ENCODE measurements around the gene RAMACL. TPM values are rescaled to one million over a fixed set of nuclear protein-coding genes. Genes with fewer than 3 reads are reported as not detected.

RAMACL gene
- total RNA-seq, 1 experiment from 2014 or later = 0.77 TPM

DNA sequence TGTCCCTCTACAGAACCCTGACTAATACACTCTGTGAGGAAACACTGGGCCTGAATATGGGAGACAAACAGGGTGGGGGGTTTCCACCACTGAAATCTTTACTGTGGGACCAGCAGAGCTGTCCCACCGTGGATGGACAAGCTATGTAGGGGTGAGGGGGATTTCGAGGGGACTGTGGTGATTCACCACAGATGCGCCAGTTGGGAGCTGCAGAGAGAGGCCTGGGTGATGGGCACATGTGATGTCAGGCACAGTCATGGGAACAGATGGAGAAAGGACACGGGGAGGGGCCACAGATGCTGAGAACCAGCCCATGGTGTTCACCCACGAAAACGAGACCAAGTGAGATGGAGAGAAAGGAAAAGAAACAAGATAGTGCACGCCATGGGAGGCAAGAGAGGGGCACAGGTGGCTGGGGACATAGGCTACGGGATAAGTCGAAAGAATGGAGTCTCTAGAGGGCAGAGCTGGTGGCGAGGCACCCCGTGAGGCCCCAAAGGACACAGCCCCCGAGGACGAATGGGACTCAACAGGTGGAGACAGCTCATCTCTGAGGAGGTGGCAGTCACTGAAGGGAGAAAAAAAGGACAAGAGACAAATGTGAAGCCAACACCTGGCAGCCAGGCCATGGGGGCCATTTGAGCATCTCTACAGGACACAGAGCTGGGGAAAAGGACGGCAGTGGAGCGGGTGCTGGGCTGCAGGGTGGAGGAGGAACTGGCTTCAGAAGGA, 10.5 kb upstream of the RAMACL start:
- no peaks in the 10 kb centered on the region for H3K9me3 ChIP-seq (ENCODE audit: low read depth, low read length, poor library complexity, severe bottlenecking)
- no peak for DNase-seq (ENCODE audit: low spot score)
- no TSS peak for BruUV-seq (replicated peaks)
- H3K27ac ChIP-seq (ENCODE audit: low read depth, low read length, poor library complexity, severe bottlenecking) = no peak overlapping the region
- no peaks in the 10 kb centered on the region for H3K36me3 ChIP-seq (ENCODE audit: insufficient read depth, low read length, poor library complexity, severe bottlenecking)
- no peak overlapping the region for H3K4me3 ChIP-seq (ENCODE audit: low read depth, low read length, poor library complexity, severe bottlenecking)
- H3K27me3 ChIP-seq (replicated peaks; ENCODE audit: insufficient read depth, low read depth, low read length, poor library complexity) = no peaks in the 10 kb centered on the region
- no peak for TF ChIP-seq EZH2 (IDR thresholded peaks at IDR 0.05; ENCODE audit: borderline replicate concordance, low read depth, low read length, poor library complexity, severe bottlenecking)
- TF ChIP-seq, protein P1, sequence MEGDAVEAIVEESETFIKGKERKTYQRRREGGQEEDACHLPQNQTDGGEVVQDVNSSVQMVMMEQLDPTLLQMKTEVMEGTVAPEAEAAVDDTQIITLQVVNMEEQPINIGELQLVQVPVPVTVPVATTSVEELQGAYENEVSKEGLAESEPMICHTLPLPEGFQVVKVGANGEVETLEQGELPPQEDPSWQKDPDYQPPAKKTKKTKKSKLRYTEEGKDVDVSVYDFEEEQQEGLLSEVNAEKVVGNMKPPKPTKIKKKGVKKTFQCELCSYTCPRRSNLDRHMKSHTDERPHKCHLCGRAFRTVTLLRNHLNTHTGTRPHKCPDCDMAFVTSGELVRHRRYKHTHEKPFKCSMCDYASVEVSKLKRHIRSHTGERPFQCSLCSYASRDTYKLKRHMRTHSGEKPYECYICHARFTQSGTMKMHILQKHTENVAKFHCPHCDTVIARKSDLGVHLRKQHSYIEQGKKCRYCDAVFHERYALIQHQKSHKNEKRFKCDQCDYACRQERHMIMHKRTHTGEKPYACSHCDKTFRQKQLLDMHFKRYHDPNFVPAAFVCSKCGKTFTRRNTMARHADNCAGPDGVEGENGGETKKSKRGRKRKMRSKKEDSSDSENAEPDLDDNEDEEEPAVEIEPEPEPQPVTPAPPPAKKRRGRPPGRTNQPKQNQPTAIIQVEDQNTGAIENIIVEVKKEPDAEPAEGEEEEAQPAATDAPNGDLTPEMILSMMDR (conservative IDR thresholded peaks at IDR 0.05; ENCODE audit: low read depth, low read length) = no peak
- intact Hi-C loops (cut with micrococcal nuclease; ENCODE audit: unreplicated experiment) = no loop called here
- H3K4me1 ChIP-seq (ENCODE audit: insufficient read depth, low read length, poor library complexity, severe bottlenecking) = no peaks in the 10 kb centered on the region
- CTCF ChIA-PET = no interaction called here
- POLR2A ChIA-PET (ENCODE audit: low non-redundant PET) = no interaction called here

DNA sequence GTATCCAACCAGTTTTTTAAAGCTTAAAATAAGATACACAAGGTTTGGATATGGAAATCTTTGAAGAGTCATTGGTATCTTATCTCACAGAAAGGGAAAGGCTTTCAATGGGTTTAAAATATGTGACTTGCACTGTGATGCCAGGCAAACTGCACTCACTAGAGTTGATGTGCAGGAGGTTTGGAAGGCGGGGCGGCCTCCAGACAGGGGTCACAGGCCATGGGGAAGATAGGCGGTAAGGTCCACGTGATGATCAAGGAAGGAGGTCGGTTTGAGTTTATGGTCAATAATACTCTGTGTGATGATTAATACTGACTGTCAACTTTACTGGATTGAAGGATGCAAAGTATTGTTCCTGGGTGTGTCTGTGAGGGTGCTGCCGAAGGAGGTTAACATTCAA, 9.5 kb upstream of the RAMACL start:
- TF ChIP-seq, protein P1 (conservative IDR thresholded peaks at IDR 0.05; ENCODE audit: low read depth, low read length) = no peak
- no peak for TF ChIP-seq EZH2 (IDR thresholded peaks at IDR 0.05; ENCODE audit: borderline replicate concordance, low read depth, low read length, poor library complexity, severe bottlenecking)
- ChIA-PET POLR2A (ENCODE audit: low non-redundant PET) (no interaction called here), CTCF (no interaction called here)
- H3K9me3 ChIP-seq (ENCODE audit: low read depth, low read length, poor library complexity, severe bottlenecking) = no peaks in the 10 kb centered on the region
- no peaks in the 10 kb centered on the region for H3K27me3 ChIP-seq (replicated peaks; ENCODE audit: insufficient read depth, low read depth, low read length, poor library complexity)
- intact Hi-C loops (cut with micrococcal nuclease; ENCODE audit: unreplicated experiment) = no loop called here
- no peak overlapping the region for H3K4me3 ChIP-seq (ENCODE audit: low read depth, low read length, poor library complexity, severe bottlenecking)
- no peaks in the 10 kb centered on the region for H3K4me1 ChIP-seq (ENCODE audit: insufficient read depth, low read length, poor library complexity, severe bottlenecking)
- DNase-seq (ENCODE audit: low spot score) = no peak
- no peak overlapping the region for H3K27ac ChIP-seq (ENCODE audit: low read depth, low read length, poor library complexity, severe bottlenecking)
- H3K36me3 ChIP-seq (ENCODE audit: insufficient read depth, low read length, poor library complexity, severe bottlenecking) = no peaks in the 10 kb centered on the region
- no TSS peak for BruUV-seq (replicated peaks)

DNA sequence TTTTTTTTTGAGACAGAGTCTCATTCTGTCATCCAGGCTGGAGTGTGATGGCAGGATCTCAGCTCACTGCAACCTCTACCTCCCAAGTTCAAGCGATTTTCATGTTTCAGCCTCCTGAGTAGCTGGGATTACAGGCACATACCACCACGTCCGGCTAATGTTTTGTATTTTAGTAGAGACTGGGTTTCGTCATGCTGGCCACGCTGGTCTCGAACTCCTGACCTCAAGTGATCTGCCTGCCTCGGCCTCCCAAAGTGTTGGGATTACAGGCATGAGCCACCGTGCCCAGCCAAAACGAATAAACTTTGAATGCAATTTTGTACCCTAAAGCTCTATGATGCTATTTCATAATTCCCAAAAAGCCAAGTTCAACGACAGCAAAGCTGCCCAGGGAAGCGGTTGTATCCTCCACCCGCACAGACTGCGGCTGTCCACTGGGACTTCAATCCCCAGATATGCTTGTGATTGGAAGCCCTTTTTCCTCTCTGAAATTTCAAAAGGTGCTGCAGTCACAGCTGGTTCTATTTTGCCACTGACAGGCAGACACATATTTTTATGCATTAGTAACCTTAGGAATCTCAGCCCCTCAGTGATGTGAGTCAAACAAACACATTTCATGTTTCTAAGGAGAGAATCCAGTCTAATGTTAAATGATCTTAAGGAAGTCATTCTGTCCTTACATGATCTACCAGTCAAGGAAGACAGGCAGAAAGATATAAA, 8.7 kb upstream of the RAMACL start:
- no peak overlapping the region for H3K27ac ChIP-seq (ENCODE audit: low read depth, low read length, poor library complexity, severe bottlenecking)
- no TSS peak for BruUV-seq (replicated peaks)
- CTCF ChIA-PET = no interaction called here
- POLR2A ChIA-PET (ENCODE audit: low non-redundant PET) = no interaction called here
- H3K9me3 ChIP-seq (ENCODE audit: low read depth, low read length, poor library complexity, severe bottlenecking) = no peaks in the 10 kb centered on the region
- H3K36me3 ChIP-seq (ENCODE audit: insufficient read depth, low read length, poor library complexity, severe bottlenecking) = no peaks in the 10 kb centered on the region
- H3K4me3 ChIP-seq (ENCODE audit: low read depth, low read length, poor library complexity, severe bottlenecking) = no peak overlapping the region
- intact Hi-C loops (cut with micrococcal nuclease; ENCODE audit: unreplicated experiment) = no loop called here
- H3K27me3 ChIP-seq (replicated peaks; ENCODE audit: insufficient read depth, low read depth, low read length, poor library complexity) = no peaks in the 10 kb centered on the region
- TF ChIP-seq, protein P1 (conservative IDR thresholded peaks at IDR 0.05; ENCODE audit: low read depth, low read length) = no peak
- TF ChIP-seq EZH2 (IDR thresholded peaks at IDR 0.05; ENCODE audit: borderline replicate concordance, low read depth, low read length, poor library complexity, severe bottlenecking) = no peak
- DNase-seq (ENCODE audit: low spot score) = no peak
- H3K4me1 ChIP-seq (ENCODE audit: insufficient read depth, low read length, poor library complexity, severe bottlenecking) = peaks cover 4% of the 10 kb centered on the region

Data from A673 (cell line).